Sigmoid colon (tissue), 7 donors: ENCODE results near the gene SMIM10L2A. TPM values are rescaled to one million over a fixed set of nuclear protein-coding genes. Genes with fewer than 3 reads are reported as not detected.

ENCODE experiments used
- DNase-seq: peaks from one replicate; pipeline ENCODE4 v3.0.0-alpha.2; 2019
- H3K27ac ChIP-seq, 4 donors: fragments of 200-600 bp; sonication (generic); one replicate each; pipeline ENCODE4 v1.5.1; 2016 to 2019; ENCODE audit warnings: mild to moderate bottlenecking in 1 of 4
- H3K27me3 ChIP-seq, 3 donors: fragments of 200-600 bp; sonication (generic); one replicate each; pipeline ENCODE4 v1.5.1; 2019; ENCODE audit warnings: mild to moderate bottlenecking in 1 of 3
- H3K36me3 ChIP-seq, 4 donors: fragments of 200-600 bp; sonication (generic); one replicate each; pipeline ENCODE4 v1.5.1; 2016 to 2019
- H3K4me1 ChIP-seq, 4 donors: fragments of 200-600 bp; sonication (generic); one replicate each; pipeline ENCODE4 v1.5.1; 2017 to 2019
- H3K4me3 ChIP-seq, 4 donors: fragments of 200-600 bp; sonication (generic); one replicate each; pipeline ENCODE4 v1.5.1; 2017 to 2019; ENCODE audit warnings: mild to moderate bottlenecking in 2 of 4, moderate library complexity in 1 of 4
- H3K9me3 ChIP-seq, 4 donors: fragments of 200-600 bp in 3 of 4; sonication (generic) in 3 of 4; one replicate each; pipeline versions ENCODE4 v1.5.1 to v1.6.1; 2013 to 2019
- EP300 ChIP-seq, 4 donors: sonication (generic); formaldehyde crosslinking; IDR thresholded peaks; one replicate each; pipeline ENCODE4 v1.6.1; 2017; ENCODE audit warnings: antibody characterized with exemption in 4 of 4
- POLR2A ChIP-seq, 2 donors: fragments of 450-650 bp; IDR thresholded peaks; one replicate each; pipeline ENCODE4 v1.6.1; 2016; ENCODE audit warnings: antibody characterized with exemption in 2 of 2, mild to moderate bottlenecking in 2 of 2, moderate library complexity in 2 of 2
- POLR2AphosphoS5 ChIP-seq, 4 donors: sonication (generic); formaldehyde crosslinking; IDR thresholded peaks; one replicate each; pipeline ENCODE4 v1.6.1; 2017; ENCODE audit warnings: antibody characterized with exemption in 4 of 4
- WGBS, 2 donors: extraction: QIAGEN DNeasy Blood & Tissue Kit; methylation state at CpG; one replicate each; pipeline ENCODE4 v1.1.7; 2013; 5-methylcytosine and 5-hydroxymethylcytosine counted together
- intact Hi-C: fragments of 100-400 bp; cut with DNase I; formaldehyde crosslinking; loops from one replicate; pipeline ENCODE4 v1.15.1; 2023
- polyA plus RNA-seq, 3 donors: library from polyadenylated mRNA; stranded (reverse); fragments of 200-250 nt; gene quantifications; one replicate each; pipeline ENCODE4 v1.2.3, GENCODE V29; 2013
- total RNA-seq, 4 donors: library from RNA; depleted of rRNA; stranded (reverse); fragments of >200 nt; gene quantifications; one replicate each; pipeline ENCODE4 v1.1.0, GENCODE V29; 2016
- TF ChIP-seq, protein P1 (sequence below), 4 experiments: fragments of 450-650 bp in 3 of 4; fragments of 200-600 bp in 1 of 4; IDR thresholded peaks; one replicate each; pipeline ENCODE4 v1.5.1; 2016 to 2019; ENCODE audit warnings: antibody characterized with exemption in 4 of 4, mild to moderate bottlenecking in 3 of 4, moderate library complexity in 2 of 4
- donor health status: healthy with polysubstance abuse.
- donor health status: Bipolar disorder and iron deficiency.
- donor health status: healthy.

The SMIM10L2A gene
- total and polyA plus RNA-seq, 7 donors: under 0.01 to 1.9 (median 1.0) TPM; not detected in 1

DNA sequence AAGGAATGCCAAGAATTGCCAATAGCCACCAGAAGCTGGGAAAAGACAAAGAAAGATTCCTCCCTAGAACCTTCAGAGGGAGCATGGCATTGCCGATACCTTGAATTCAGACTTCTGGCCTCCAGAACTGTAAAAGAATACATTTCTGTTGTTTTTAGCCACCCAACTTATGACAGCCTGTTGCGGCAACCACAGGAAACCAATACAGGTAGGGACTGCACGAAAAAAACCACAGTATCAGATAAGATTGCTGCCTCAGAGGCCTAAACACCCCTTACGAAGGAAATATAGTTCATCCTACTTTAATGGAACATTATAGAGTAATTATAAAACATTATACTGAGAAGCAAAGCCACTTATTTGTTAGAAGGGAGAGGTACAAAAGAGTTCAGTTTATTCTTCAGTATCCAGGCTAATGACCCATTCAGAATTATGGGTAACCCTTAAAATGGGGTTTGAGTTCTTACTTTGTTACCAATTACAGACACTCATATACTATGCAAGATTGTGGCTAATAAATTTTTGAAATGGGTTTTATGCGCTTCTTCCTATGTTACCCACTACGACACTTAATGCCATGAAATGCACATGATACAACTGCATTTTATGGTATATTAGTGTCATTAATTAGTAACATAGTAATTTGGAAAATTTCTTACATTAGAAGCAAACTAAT is 37.4 kb upstream of the SMIM10L2A start:
- H3K9me3 ChIP-seq: no peaks in the 10 kb centered on the region
- H3K36me3 ChIP-seq: no peaks in the 10 kb centered on the region
- no peaks in the 10 kb centered on the region for H3K4me1 ChIP-seq
- H3K4me3 ChIP-seq: no peak overlapping the region
- no peak for DNase-seq
- TF ChIP-seq, protein P1, sequence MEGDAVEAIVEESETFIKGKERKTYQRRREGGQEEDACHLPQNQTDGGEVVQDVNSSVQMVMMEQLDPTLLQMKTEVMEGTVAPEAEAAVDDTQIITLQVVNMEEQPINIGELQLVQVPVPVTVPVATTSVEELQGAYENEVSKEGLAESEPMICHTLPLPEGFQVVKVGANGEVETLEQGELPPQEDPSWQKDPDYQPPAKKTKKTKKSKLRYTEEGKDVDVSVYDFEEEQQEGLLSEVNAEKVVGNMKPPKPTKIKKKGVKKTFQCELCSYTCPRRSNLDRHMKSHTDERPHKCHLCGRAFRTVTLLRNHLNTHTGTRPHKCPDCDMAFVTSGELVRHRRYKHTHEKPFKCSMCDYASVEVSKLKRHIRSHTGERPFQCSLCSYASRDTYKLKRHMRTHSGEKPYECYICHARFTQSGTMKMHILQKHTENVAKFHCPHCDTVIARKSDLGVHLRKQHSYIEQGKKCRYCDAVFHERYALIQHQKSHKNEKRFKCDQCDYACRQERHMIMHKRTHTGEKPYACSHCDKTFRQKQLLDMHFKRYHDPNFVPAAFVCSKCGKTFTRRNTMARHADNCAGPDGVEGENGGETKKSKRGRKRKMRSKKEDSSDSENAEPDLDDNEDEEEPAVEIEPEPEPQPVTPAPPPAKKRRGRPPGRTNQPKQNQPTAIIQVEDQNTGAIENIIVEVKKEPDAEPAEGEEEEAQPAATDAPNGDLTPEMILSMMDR (IDR thresholded peaks at IDR 0.05): no peak
- no peak for TF ChIP-seq POLR2AphosphoS5 (IDR thresholded peaks at IDR 0.05)
- TF ChIP-seq EP300 (IDR thresholded peaks at IDR 0.05): no peak
- TF ChIP-seq POLR2A (IDR thresholded peaks at IDR 0.05): no peak
- WGBS, 2 donors: 59 to 79% methylated on average over 6 of the region's 6 CpGs
- H3K27me3 ChIP-seq: no peaks in the 10 kb centered on the region
- intact Hi-C loops: no loop called here
- H3K27ac ChIP-seq: no peak overlapping the region

GRCh38 chrX:135388841-135389240 is 32.9 kb upstream of the SMIM10L2A start:
- no peak overlapping the region for H3K27ac ChIP-seq
- DNase-seq: no peak
- H3K27me3 ChIP-seq: no peaks in the 10 kb centered on the region
- no peaks in the 10 kb centered on the region for H3K36me3 ChIP-seq
- H3K9me3 ChIP-seq: no peaks in the 10 kb centered on the region
- intact Hi-C loops: no loop called here
- no peak overlapping the region for H3K4me3 ChIP-seq
- no peaks in the 10 kb centered on the region for H3K4me1 ChIP-seq
- TF ChIP-seq EP300 (IDR thresholded peaks at IDR 0.05) (no peak), POLR2AphosphoS5 (IDR thresholded peaks at IDR 0.05) (no peak), POLR2A (IDR thresholded peaks at IDR 0.05) (no peak)
- TF ChIP-seq, protein P1 (IDR thresholded peaks at IDR 0.05): no peak
- 83 to 89% methylated on average over 2 of the region's 2 CpGs for WGBS, 2 donors

- Histone ChIP-seq H3K27ac (no peak overlapping the region), H3K27me3 (no peaks in the 10 kb centered on the region), H3K36me3 (no peaks in the 10 kb centered on the region), H3K4me3 (no peak overlapping the region), H3K9me3 (no peaks in the 10 kb centered on the region), H3K4me1 (no peaks in the 10 kb centered on the region)
- TF ChIP-seq POLR2A (IDR thresholded peaks at IDR 0.05) (no peak), EP300 (IDR thresholded peaks at IDR 0.05) (no peak), POLR2AphosphoS5 (IDR thresholded peaks at IDR 0.05) (no peak)
- TF ChIP-seq, protein P1 (IDR thresholded peaks at IDR 0.05): no peak
- intact Hi-C loops: no loop called here
- WGBS, 2 donors: 77 to 80% methylated on average over 1 of the region's 1 CpG
- no peak for DNase-seq
These were observed 32.5 kb upstream of the SMIM10L2A start for GRCh38 chrX:135389243-135389642.

- TF ChIP-seq POLR2AphosphoS5 (IDR thresholded peaks at IDR 0.05): no peak
- no peak for TF ChIP-seq EP300 (IDR thresholded peaks at IDR 0.05)
- no peak for TF ChIP-seq POLR2A (IDR thresholded peaks at IDR 0.05)
- TF ChIP-seq, protein P1 (IDR thresholded peaks at IDR 0.05): no peak
- Histone ChIP-seq H3K9me3 (no peaks in the 10 kb centered on the region), H3K27ac (no peak overlapping the region), H3K27me3 (no peaks in the 10 kb centered on the region), H3K36me3 (no peaks in the 10 kb centered on the region), H3K4me1 (no peaks in the 10 kb centered on the region), H3K4me3 (no peak overlapping the region)
- intact Hi-C loops: no loop called here
- DNase-seq: no peak
- 42 to 59% methylated on average over 2 of the region's 2 CpGs for WGBS, 2 donors
These were observed 32.0 kb upstream of the SMIM10L2A start for GRCh38 chrX:135389717-135390116.

DNA sequence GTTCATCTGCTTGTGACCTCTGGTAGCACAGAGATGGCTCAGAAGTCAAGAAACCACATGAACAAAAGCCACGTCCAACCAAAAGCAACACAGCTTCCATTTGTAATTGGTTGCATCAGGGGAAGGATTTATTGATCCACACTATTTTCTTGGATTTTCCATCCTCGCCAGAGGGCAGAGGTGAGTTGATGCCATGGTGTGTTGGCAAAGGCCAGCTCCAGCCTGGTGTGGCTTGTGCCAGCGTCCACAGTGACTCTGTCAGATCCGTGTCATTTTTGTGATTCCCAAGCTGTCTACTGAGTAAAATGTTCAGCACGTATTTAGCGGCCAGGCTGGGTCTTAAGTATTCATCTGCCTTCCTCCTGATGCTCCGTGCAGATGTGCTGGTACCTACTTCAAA is 30.0 kb upstream of the SMIM10L2A start:
- 90 to 91% methylated on average over 7 of the region's 7 CpGs for WGBS, 2 donors
- TF ChIP-seq, protein P1 (IDR thresholded peaks at IDR 0.05): no peak
- TF ChIP-seq POLR2A (IDR thresholded peaks at IDR 0.05): no peak
- no peak for TF ChIP-seq POLR2AphosphoS5 (IDR thresholded peaks at IDR 0.05)

More for the DNA sequence above, 30.0 kb upstream of the SMIM10L2A start:
- intact Hi-C loops: no loop called here
- Histone ChIP-seq H3K27me3 (no peaks in the 10 kb centered on the region), H3K4me3 (no peak overlapping the region), H3K4me1 (no peaks in the 10 kb centered on the region), H3K9me3 (no peaks in the 10 kb centered on the region), H3K27ac (no peak overlapping the region), H3K36me3 (no peaks in the 10 kb centered on the region)
- DNase-seq: no peak
